ENCODE data around the gene PRRT1. TPM values are rescaled to one million over a fixed set of nuclear protein-coding genes. Genes with fewer than 3 reads are reported as not detected.

The PRRT1 gene
- total and polyA plus RNA-seq, 3 donors from 2014 or later, result 4.2 to 6.2 (median 6.1) TPM

DNA sequence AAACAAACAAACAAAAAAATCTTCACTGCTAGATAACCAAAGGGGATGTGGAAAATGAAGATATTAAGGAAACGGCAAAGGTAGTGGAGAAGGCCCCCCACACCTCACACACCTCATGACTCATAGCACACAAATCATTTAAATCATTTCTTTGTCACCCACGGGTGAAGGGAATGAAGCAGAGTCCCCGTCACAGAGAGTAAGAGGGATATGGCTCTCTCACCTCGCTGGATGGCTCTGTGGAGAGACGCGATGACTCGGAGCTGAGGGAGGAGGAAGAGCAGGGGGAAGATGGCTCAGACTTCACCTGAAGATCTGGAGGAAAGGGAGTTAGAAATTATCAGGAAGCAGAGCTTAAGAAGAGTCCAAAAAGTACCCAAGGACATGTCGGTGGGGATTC, 24.9 kb downstream of the PRRT1 start:
- DNase-seq, result no peak
- no peak for TF ChIP-seq POLR2A (IDR thresholded peaks at IDR 0.05)
- TF ChIP-seq, protein P1, sequence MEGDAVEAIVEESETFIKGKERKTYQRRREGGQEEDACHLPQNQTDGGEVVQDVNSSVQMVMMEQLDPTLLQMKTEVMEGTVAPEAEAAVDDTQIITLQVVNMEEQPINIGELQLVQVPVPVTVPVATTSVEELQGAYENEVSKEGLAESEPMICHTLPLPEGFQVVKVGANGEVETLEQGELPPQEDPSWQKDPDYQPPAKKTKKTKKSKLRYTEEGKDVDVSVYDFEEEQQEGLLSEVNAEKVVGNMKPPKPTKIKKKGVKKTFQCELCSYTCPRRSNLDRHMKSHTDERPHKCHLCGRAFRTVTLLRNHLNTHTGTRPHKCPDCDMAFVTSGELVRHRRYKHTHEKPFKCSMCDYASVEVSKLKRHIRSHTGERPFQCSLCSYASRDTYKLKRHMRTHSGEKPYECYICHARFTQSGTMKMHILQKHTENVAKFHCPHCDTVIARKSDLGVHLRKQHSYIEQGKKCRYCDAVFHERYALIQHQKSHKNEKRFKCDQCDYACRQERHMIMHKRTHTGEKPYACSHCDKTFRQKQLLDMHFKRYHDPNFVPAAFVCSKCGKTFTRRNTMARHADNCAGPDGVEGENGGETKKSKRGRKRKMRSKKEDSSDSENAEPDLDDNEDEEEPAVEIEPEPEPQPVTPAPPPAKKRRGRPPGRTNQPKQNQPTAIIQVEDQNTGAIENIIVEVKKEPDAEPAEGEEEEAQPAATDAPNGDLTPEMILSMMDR (IDR thresholded peaks at IDR 0.05), result no peak
- no peaks in the 10 kb centered on the region for H3K36me3 ChIP-seq (ENCODE audit: low read depth, missing control alignments)
- H3K9me3 ChIP-seq, result no peaks in the 10 kb centered on the region
- no peak overlapping the region for H3K27ac ChIP-seq
- no peaks in the 10 kb centered on the region for H3K27me3 ChIP-seq
- H3K4me1 ChIP-seq, result peaks cover 23% of the 10 kb centered on the region
- H3K4me3 ChIP-seq, result peak overlapping the region in 1 of 2 donors; percentile 84
- intact Hi-C loops (cut with DNase I; ENCODE audit: low total_unique reads), result loop anchor here (10.0 kb wide), 1 partner anchor 172 kb away; the partner anchor contains the start of genes NELFE and SKIC2
- WGBS, 2 donors, result 37 to 42% methylated on average over 8 of the region's 8 CpGs

DNA sequence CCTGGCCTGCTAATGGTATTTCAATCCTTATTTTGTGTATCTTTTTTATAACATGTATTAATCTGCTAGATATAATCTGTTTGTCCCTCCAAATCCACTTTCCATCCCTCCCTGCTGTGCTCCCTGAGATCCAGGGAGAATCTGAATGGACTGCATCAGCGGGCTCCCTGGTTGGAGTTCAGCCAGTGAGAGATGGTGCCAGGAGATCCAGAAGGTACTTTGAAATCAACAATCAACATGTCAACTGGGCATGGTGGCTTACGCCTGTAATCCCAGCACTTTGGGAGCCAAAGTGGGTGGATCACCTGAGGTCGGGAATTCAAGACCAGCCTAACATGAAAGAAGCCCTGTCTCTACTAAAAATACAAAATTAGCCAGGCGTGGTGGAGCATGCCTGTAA, 28.1 kb downstream of the PRRT1 start:
- Histone ChIP-seq H3K9me3 (no peaks in the 10 kb centered on the region), H3K4me1 (peaks cover 14% of the 10 kb centered on the region), H3K27ac (no peak overlapping the region), H3K4me3 (no peak overlapping the region), H3K36me3 (ENCODE audit: low read depth, missing control alignments) (no peaks in the 10 kb centered on the region), H3K27me3 (no peaks in the 10 kb centered on the region)
- TF ChIP-seq, protein P1 (IDR thresholded peaks at IDR 0.05), result no peak
- TF ChIP-seq POLR2A (IDR thresholded peaks at IDR 0.05), result no peak
- intact Hi-C loops (cut with DNase I; ENCODE audit: low total_unique reads), result loop anchor here (10.0 kb wide), 1 partner anchor 169 kb away; the partner anchor contains the start of genes NELFE and SKIC2
- 87 to 98% methylated on average over 4 of the region's 4 CpGs for WGBS, 2 donors
- no peak for DNase-seq

DNA sequence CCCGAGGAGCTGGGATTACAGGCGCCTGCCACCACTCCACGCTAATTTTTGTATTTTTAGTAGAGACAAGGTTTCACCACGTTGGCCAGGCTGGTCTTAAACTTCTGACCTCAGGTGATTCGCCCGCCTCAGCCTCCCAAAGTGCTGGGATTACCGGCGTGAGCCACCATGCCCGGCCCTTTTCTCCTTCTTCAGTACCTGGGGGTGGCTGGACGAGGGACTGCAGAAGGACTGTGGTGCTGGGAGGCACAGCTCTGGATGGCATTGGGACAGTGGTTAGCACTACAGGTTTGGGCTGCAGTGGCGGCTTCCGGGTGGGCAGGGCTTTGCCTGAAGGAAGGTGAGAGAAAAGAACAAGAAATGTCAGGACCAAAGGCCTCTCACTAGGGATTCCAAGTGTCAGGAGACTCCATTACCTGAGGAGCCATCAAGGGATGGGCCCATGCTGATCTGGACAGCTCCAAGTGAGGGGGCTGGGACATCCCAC, 31.1 kb downstream of the PRRT1 start:
- H3K27me3 ChIP-seq, result no peaks in the 10 kb centered on the region
- WGBS, 2 donors, result 93 to 96% methylated on average over 11 to 12 of the region's 12 CpGs
- H3K4me1 ChIP-seq, result no peaks in the 10 kb centered on the region
- DNase-seq, result no peak
- H3K4me3 ChIP-seq, result no peak overlapping the region
- H3K36me3 ChIP-seq (ENCODE audit: low read depth, missing control alignments), result no peaks in the 10 kb centered on the region
- intact Hi-C loops (cut with DNase I; ENCODE audit: low total_unique reads), result loop anchor here (10.0 kb wide), 1 partner anchor 166 kb away; the partner anchor contains the start of genes NELFE and SKIC2
- no peaks in the 10 kb centered on the region for H3K9me3 ChIP-seq
- TF ChIP-seq POLR2A (IDR thresholded peaks at IDR 0.05), result no peak
- TF ChIP-seq, protein P1 (IDR thresholded peaks at IDR 0.05), result no peak
- H3K27ac ChIP-seq, result no peak overlapping the region

DNA sequence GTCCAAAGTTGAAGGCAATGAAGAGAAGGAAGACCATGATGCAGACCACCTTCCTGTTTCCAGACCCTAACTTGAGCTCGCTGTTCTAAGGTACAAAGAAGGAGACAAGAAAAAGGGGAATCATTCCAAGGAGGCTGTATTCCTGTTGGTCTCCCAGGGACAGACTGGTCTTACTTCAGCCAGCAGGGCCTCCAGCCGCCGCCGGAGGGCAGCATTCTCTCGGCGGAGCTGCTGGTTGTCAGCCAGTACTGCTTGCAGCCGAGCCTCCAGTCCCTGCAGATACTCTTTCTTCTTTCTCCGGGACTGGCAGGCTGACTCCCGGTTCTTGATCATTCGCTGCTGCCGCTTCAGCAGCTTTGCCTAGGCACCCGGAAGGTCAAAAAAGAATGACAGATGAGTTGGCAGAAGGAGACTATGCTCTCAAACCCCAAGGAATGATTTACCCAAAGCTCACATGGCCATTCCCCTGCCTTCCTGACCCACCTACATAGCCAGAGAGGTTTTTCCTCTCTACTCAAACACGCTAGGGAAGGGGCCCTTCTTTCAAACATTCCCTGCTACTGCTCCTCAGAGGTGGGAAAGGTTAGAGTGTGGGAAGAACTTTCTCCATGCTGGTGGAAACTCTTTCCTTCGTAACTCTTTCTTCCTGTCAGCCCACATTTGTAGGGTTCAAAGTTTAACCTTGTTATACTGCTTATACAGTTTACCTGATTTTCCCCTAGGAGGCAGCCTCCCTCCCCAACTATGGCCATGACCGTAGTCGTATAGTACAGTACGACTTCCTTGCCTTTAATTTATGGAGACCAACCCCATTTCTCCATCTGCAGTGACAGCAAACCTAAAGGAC, 32.7 kb downstream of the PRRT1 start:
- intact Hi-C loops (cut with DNase I; ENCODE audit: low total_unique reads), result no loop called here
- Histone ChIP-seq H3K9me3 (no peaks in the 10 kb centered on the region), H3K27me3 (no peaks in the 10 kb centered on the region), H3K4me1 (peaks cover 3% of the 10 kb centered on the region), H3K4me3 (no peak overlapping the region), H3K27ac (peak overlapping the region in 1 of 2 donors; percentile 60), H3K36me3 (ENCODE audit: low read depth, missing control alignments) (no peaks in the 10 kb centered on the region)
- 31 to 42% methylated on average over 17 of the region's 17 CpGs for WGBS, 2 donors
- DNase-seq, result peak; percentile 92
- no peak for TF ChIP-seq POLR2A (IDR thresholded peaks at IDR 0.05)
- TF ChIP-seq, protein P1 (IDR thresholded peaks at IDR 0.05), result peak; percentile 83 to 94 (median 90)
